Myocyte (in vitro differentiated cells): ENCODE results near the gene PNMA8A. TPM values are rescaled to one million over a fixed set of nuclear protein-coding genes. Genes with fewer than 3 reads are reported as not detected.

ENCODE experiments used
- DNase-seq: peaks from one replicate; pipeline ENCODE4 v3.0.0-alpha.2; 2012; ENCODE audit warnings: low read depth
- total RNA-seq: library from RNA; depleted of rRNA; stranded (reverse); fragments of >200 nt; gene quantifications from 2 replicates; pipeline ENCODE4 v1.2.3, GENCODE V29; 2014

The PNMA8A gene
- total RNA-seq, 1 donor from 2014 or later = 89.0 TPM

GRCh38 chr19:46492841-46493235 lies 21.5 kb upstream of the PNMA8A start:
- no peak for DNase-seq

- DNase-seq = no peak
Observed at GRCh38 chr19:46491975-46492682, 20.8 kb upstream of the PNMA8A start.

GRCh38 chr19:46490774-46491173 lies 19.4 kb upstream of the PNMA8A start:
- DNase-seq = no peak

- no peak for DNase-seq
Observed at GRCh38 chr19:46489445-46490272, 18.3 kb upstream of the PNMA8A start.

GRCh38 chr19:46488551-46488950 lies 17.2 kb upstream of the PNMA8A start:
- DNase-seq = no peak

GRCh38 chr19:46487802-46488445 lies 16.6 kb upstream of the PNMA8A start:
- DNase-seq = peak; percentile 82

GRCh38 chr19:46487178-46487801 lies 15.9 kb upstream of the PNMA8A start:
- no peak for DNase-seq

GRCh38 chr19:46486358-46486757 lies 15.0 kb upstream of the PNMA8A start:
- no peak for DNase-seq

GRCh38 chr19:46484656-46485055 lies 13.3 kb upstream of the PNMA8A start:
- no peak for DNase-seq

- no peak for DNase-seq
Observed at GRCh38 chr19:46482631-46483030, 11.3 kb upstream of the PNMA8A start.

GRCh38 chr19:46481947-46482346 lies 10.6 kb upstream of the PNMA8A start:
- peak; percentile 44 for DNase-seq

- DNase-seq = peak; percentile 60
Observed at GRCh38 chr19:46481223-46481848, 10.0 kb upstream of the PNMA8A start.

GRCh38 chr19:46480415-46480814 lies 9.1 kb upstream of the PNMA8A start:
- DNase-seq = peak; percentile 95

GRCh38 chr19:46478356-46478986 lies 7.1 kb upstream of the PNMA8A start:
- peak; percentile 88 for DNase-seq

- DNase-seq = no peak
Observed at GRCh38 chr19:46475986-46476385, 4.6 kb upstream of the PNMA8A start.

- no peak for DNase-seq
Observed at GRCh38 chr19:46474211-46474610, 2.8 kb upstream of the PNMA8A start.

GRCh38 chr19:46472592-46472991 lies 1.2 kb upstream of the PNMA8A start:
- DNase-seq = no peak

GRCh38 chr19:46471811-46472543 lies 614 bp upstream of the PNMA8A start:
- peak; percentile 74 for DNase-seq

- DNase-seq = no peak
Observed at GRCh38 chr19:46470376-46470775, 987 bp downstream of the PNMA8A start.
